ENCODE results near the gene HOXA1.

HOXA1 gene

GRCh38 chr7:27104341-27105058 is 8.7 kb upstream of the HOXA1 start:
- DNase-seq, result no peak

- peak; percentile 16 for DNase-seq
These were observed 7.9 kb upstream of the HOXA1 start for GRCh38 chr7:27103489-27104226.

GRCh38 chr7:27102581-27103442 is 7.0 kb upstream of the HOXA1 start, which contains the start of gene HOXA2:
HOXA2 (minus strand) TSS chr7:27102683; CDS start chr7:27102500, 183 bp downstream.
- DNase-seq, result no peak

GRCh38 chr7:27101957-27102580 is 6.3 kb upstream of the HOXA1 start:
- DNase-seq, result no peak

- no peak for DNase-seq
These were observed 5.6 kb upstream of the HOXA1 start for GRCh38 chr7:27101171-27101956.

- DNase-seq, result no peak
These were observed 4.9 kb upstream of the HOXA1 start for GRCh38 chr7:27100694-27101170.

GRCh38 chr7:27099453-27100370 is 3.9 kb upstream of the HOXA1 start:
- no peak for DNase-seq

- DNase-seq, result no peak
These were observed 3.0 kb upstream of the HOXA1 start for GRCh38 chr7:27098578-27099451.

GRCh38 chr7:27097686-27098577 is 2.1 kb upstream of the HOXA1 start:
- no peak for DNase-seq

GRCh38 chr7:27096768-27097514 is 1.1 kb upstream of the HOXA1 start:
- no peak for DNase-seq

GRCh38 chr7:27095050-27095896 is 527 bp downstream of the HOXA1 start:
- no peak for DNase-seq

GRCh38 chr7:27094304-27095049 is 1.3 kb downstream of the HOXA1 start:
- DNase-seq, result no peak

- no peak for DNase-seq
These were observed 2.5 kb downstream of the HOXA1 start for GRCh38 chr7:27093184-27093895.

GRCh38 chr7:27092819-27093110 is 3.0 kb downstream of the HOXA1 start:
- DNase-seq, result no peak

- DNase-seq, result no peak
These were observed 3.6 kb downstream of the HOXA1 start for GRCh38 chr7:27091941-27092818.

Data from NCI-H748 treated with DMSO at 0.1 percent for 48 hours (cell line).